GM21381 (cell line): Measurements from ENCODE around the gene PHF21A.
"Not testable (repeated sequence)": the region's sequence is repeated elsewhere in the genome, so short reads cannot be mapped to it uniquely, and the experiment has no call there.

Source experiments
- ATAC-seq: cut with Tn5 transposase; IDR thresholded peaks from one replicate; pipeline ENCODE4 v1.9.1; 2021; ENCODE audit warnings: mild to moderate bottlenecking, moderate library complexity; ENCODE audit not compliant: unreplicated experiment

Gene PHF21A

GRCh38 chr11:46038529-46038928, 82.7 kb downstream of the PHF21A start:
- ATAC-seq, result no peak

GRCh38 chr11:46036969-46037368, 84.3 kb downstream of the PHF21A start:
- no peak for ATAC-seq

- no peak for ATAC-seq
Measured at GRCh38 chr11:46036009-46036408, 85.2 kb downstream of the PHF21A start.

GRCh38 chr11:46034041-46034440, 87.2 kb downstream of the PHF21A start:
- ATAC-seq, result no peak

GRCh38 chr11:46026606-46027293, 94.5 kb downstream of the PHF21A start:
- ATAC-seq, result no peak

- no peak for ATAC-seq
Measured at GRCh38 chr11:46020084-46020599, 101.1 kb downstream of the PHF21A start.

GRCh38 chr11:46018651-46019050, 102.6 kb downstream of the PHF21A start:
- ATAC-seq, result no peak

- ATAC-seq, result no peak
Measured at GRCh38 chr11:46017341-46017740, 103.9 kb downstream of the PHF21A start.

- ATAC-seq, result no peak
Measured at GRCh38 chr11:46015941-46016340, 105.3 kb downstream of the PHF21A start.

GRCh38 chr11:46014168-46014567, 107.1 kb downstream of the PHF21A start:
- ATAC-seq, result not testable (repeated sequence)

- no peak for ATAC-seq
Measured at GRCh38 chr11:46012185-46012584, 109.1 kb downstream of the PHF21A start.

- no peak for ATAC-seq
Measured at GRCh38 chr11:46010100-46010499, 111.2 kb downstream of the PHF21A start.

- ATAC-seq, result no peak
Measured at GRCh38 chr11:46009647-46010046, 111.6 kb downstream of the PHF21A start.

GRCh38 chr11:46006418-46007070, 114.7 kb downstream of the PHF21A start:
- no peak for ATAC-seq

- ATAC-seq, result no peak
Measured at GRCh38 chr11:46003572-46003971, 117.7 kb downstream of the PHF21A start.

GRCh38 chr11:46002189-46002588, 119.1 kb downstream of the PHF21A start:
- ATAC-seq, result no peak

- ATAC-seq, result no peak
Measured at GRCh38 chr11:46001448-46001914, 119.8 kb downstream of the PHF21A start.

GRCh38 chr11:45997599-45997998, 123.7 kb downstream of the PHF21A start:
- ATAC-seq, result no peak

- ATAC-seq, result no peak
Measured at GRCh38 chr11:45995342-45995734, 125.9 kb downstream of the PHF21A start.

- ATAC-seq, result no peak
Measured at GRCh38 chr11:45994371-45995341, 126.6 kb downstream of the PHF21A start.

- no peak for ATAC-seq
Measured at GRCh38 chr11:45993531-45994001, 127.7 kb downstream of the PHF21A start.
